Neural cell (in vitro differentiated cells): ENCODE data around the gene GP2. TPM values are rescaled to one million over a fixed set of nuclear protein-coding genes. Genes with fewer than 3 reads are reported as not detected.

Source experiments
- H2AFZ ChIP-seq: fragments of 200-600, 300-800 bp; sonication (generic), shearing (Covaris generic); 2 replicates; pipeline ENCODE4 v1.6.0; 2014; ENCODE audit warnings: low read depth, mild to moderate bottlenecking, antibody characterized with exemption, low read length, moderate library complexity
- H3F3A ChIP-seq: fragments of 200-600 bp; shearing (Covaris generic); 2 replicates; pipeline ENCODE4 v1.6.1; 2016; ENCODE audit warnings: mild to moderate bottlenecking, moderate library complexity, mixed read lengths, antibody characterized with exemption, low read length; ENCODE audit not compliant: insufficient read depth, poor library complexity, severe bottlenecking
- H3K27ac ChIP-seq: fragments of 200-600, 300-800 bp; sonication (generic), shearing (Covaris generic); 2 replicates; pipeline ENCODE4 v1.5.1; 2014; ENCODE audit warnings: mild to moderate bottlenecking, low read length, moderate library complexity
- H3K27me3 ChIP-seq: fragments of 300-800, 200-600 bp; sonication (generic), shearing (Covaris generic); 2 replicates; pipeline ENCODE4 v1.6.0; 2014; ENCODE audit warnings: mild to moderate bottlenecking, low read depth, low read length, moderate library complexity; ENCODE audit not compliant: insufficient read depth
- H3K36me3 ChIP-seq: fragments of 300-800, 200-600 bp; sonication (generic), shearing (Covaris generic); 2 replicates; pipeline ENCODE4 v1.5.1; 2014; ENCODE audit warnings: mild to moderate bottlenecking, antibody characterized with exemption, low read length, moderate library complexity; ENCODE audit not compliant: insufficient read depth
- H3K4me2 ChIP-seq: fragments of 300-800, 200-600 bp; sonication (generic), shearing (Covaris generic); 2 replicates; pipeline ENCODE4 v1.6.0; 2014; ENCODE audit warnings: mild to moderate bottlenecking, low read length
- H3K4me3 ChIP-seq: fragments of 300-800, 200-600 bp; sonication (generic), shearing (Covaris generic); 2 replicates; pipeline ENCODE4 v1.5.1; 2014; ENCODE audit warnings: mild to moderate bottlenecking, low read length, moderate library complexity
- H3K79me2 ChIP-seq: fragments of 200-600 bp; shearing (Covaris generic); replicated peaks from 2 replicates; pipeline ENCODE4 v1.6.0; 2014; ENCODE audit warnings: mild to moderate bottlenecking, low read length, moderate library complexity; ENCODE audit not compliant: insufficient read depth
- H3K9ac ChIP-seq: fragments of 300-800, 200-600 bp; sonication (generic), shearing (Covaris generic); 2 replicates; pipeline ENCODE4 v1.6.1; 2016; ENCODE audit warnings: mild to moderate bottlenecking, low read length, mixed read lengths
- H3K9me2 ChIP-seq: fragments of 200-600 bp; shearing (Covaris generic); 2 replicates; pipeline ENCODE4 v1.6.1; 2016; ENCODE audit warnings: mild to moderate bottlenecking, low read length, mixed read lengths; ENCODE audit not compliant: insufficient read depth
- H3K9me3 ChIP-seq: fragments of 200-600, 300-800 bp; sonication (generic), shearing (Covaris generic); 2 replicates; pipeline ENCODE4 v1.6.1; 2016; ENCODE audit warnings: mild to moderate bottlenecking, mixed run types, low read length, moderate library complexity, mixed read lengths
- H4K20me1 ChIP-seq: fragments of 200-600 bp; shearing (Covaris generic); 2 replicates; pipeline ENCODE4 v1.6.1; 2016; ENCODE audit warnings: mild to moderate bottlenecking, mixed run types; ENCODE audit not compliant: insufficient read depth
- CTCF ChIP-seq: fragments of 450-650 bp; IDR thresholded peaks from 2 replicates; pipeline ENCODE4 v1.5.1; 2014; ENCODE audit warnings: antibody characterized with exemption, mild to moderate bottlenecking, moderate library complexity; ENCODE audit not compliant: poor library complexity, severe bottlenecking
- EP300 ChIP-seq: fragments of 450-650 bp; conservative IDR thresholded peaks from 2 replicates; pipeline ENCODE4 v1.6.1; 2014; ENCODE audit warnings: antibody characterized with exemption, mild to moderate bottlenecking, moderate library complexity; ENCODE audit not compliant: poor library complexity, severe bottlenecking
- EZH2 ChIP-seq: fragments of 200-600, 300-800 bp; shearing (Covaris generic), sonication (generic); IDR thresholded peaks from 2 replicates; pipeline ENCODE4 v1.6.1; 2014; ENCODE audit warnings: antibody characterized with exemption, low read length, borderline replicate concordance, mild to moderate bottlenecking; ENCODE audit not compliant: insufficient read depth, poor library complexity, severe bottlenecking
- MXI1 ChIP-seq: fragments of 450-650 bp; conservative IDR thresholded peaks from 2 replicates; pipeline ENCODE4 v1.6.1; 2014; ENCODE audit warnings: antibody characterized with exemption, mild to moderate bottlenecking; ENCODE audit not compliant: poor library complexity, severe bottlenecking
- POLR2AphosphoS5 ChIP-seq: IDR thresholded peaks from 2 replicates; pipeline ENCODE4 v1.6.1; 2012
- RAD21 ChIP-seq: fragments of 450-650 bp; conservative IDR thresholded peaks from 2 replicates; pipeline ENCODE4 v1.6.1; 2014; ENCODE audit warnings: antibody characterized with exemption, mild to moderate bottlenecking, moderate library complexity
- REST ChIP-seq: IDR thresholded peaks from 2 replicates; pipeline ENCODE4 v1.6.1; 2012; ENCODE audit warnings: borderline replicate concordance
- SMC3 ChIP-seq: fragments of 450-650 bp; conservative IDR thresholded peaks from 2 replicates; pipeline ENCODE4 v1.6.1; 2014; ENCODE audit warnings: antibody characterized with exemption, mild to moderate bottlenecking, moderate library complexity; ENCODE audit not compliant: poor library complexity
- TAF1 ChIP-seq: IDR thresholded peaks from 2 replicates; pipeline ENCODE4 v1.6.1; 2012; ENCODE audit warnings: low read depth
- polyA plus RNA-seq: library from polyadenylated mRNA; depleted of rRNA; stranded (reverse); fragments of >200 nt; gene quantifications from 2 replicates; pipeline ENCODE4 v1.2.3, GENCODE V29; 2014

The GP2 gene
- polyA plus RNA-seq, 1 donor from 2014 or later, result not detected

GRCh38 chr16:20300312-20301097 lies 26.8 kb downstream of the GP2 start:
- no peaks in the 10 kb centered on the region for H3K9me2 ChIP-seq
- H4K20me1 ChIP-seq, result no peaks in the 10 kb centered on the region
- H3K4me2 ChIP-seq, result no peak overlapping the region
- no peak overlapping the region for H3K9ac ChIP-seq
- no peak overlapping the region for H2AFZ ChIP-seq
- no peaks in the 10 kb centered on the region for H3K36me3 ChIP-seq
- TF ChIP-seq CTCF (peak; percentile 86), SMC3 (peak; percentile 85), EZH2 (no peak), EP300 (no peak), TAF1 (no peak), MXI1 (no peak), POLR2AphosphoS5 (no peak), REST (no peak), RAD21 (peak; percentile 91)
- no peaks in the 10 kb centered on the region for H3K9me3 ChIP-seq
- no peaks in the 10 kb centered on the region for H3F3A ChIP-seq
- no peak overlapping the region for H3K4me3 ChIP-seq
- H3K27ac ChIP-seq, result no peak overlapping the region
- no peaks in the 10 kb centered on the region for H3K27me3 ChIP-seq
- H3K79me2 ChIP-seq, result no peaks in the 10 kb centered on the region

GRCh38 chr16:20298452-20298851 lies 28.9 kb downstream of the GP2 start:
- no peaks in the 10 kb centered on the region for H3K9me3 ChIP-seq
- H3F3A ChIP-seq, result no peaks in the 10 kb centered on the region
- no peak overlapping the region for H3K27ac ChIP-seq
- H3K9ac ChIP-seq, result no peak overlapping the region
- H3K27me3 ChIP-seq, result no peaks in the 10 kb centered on the region
- H3K4me3 ChIP-seq, result no peak overlapping the region
- H2AFZ ChIP-seq, result no peak overlapping the region
- no peaks in the 10 kb centered on the region for H3K79me2 ChIP-seq
- TF ChIP-seq RAD21, result no peak
- TF ChIP-seq REST, result no peak
- no peak for TF ChIP-seq SMC3
- no peak for TF ChIP-seq TAF1
- H4K20me1 ChIP-seq, result no peaks in the 10 kb centered on the region
- H3K4me2 ChIP-seq, result no peak overlapping the region
- no peaks in the 10 kb centered on the region for H3K36me3 ChIP-seq
- no peaks in the 10 kb centered on the region for H3K9me2 ChIP-seq
